Keratinocyte (primary cell): Measurements from ENCODE around the gene TPO.

ENCODE experiments used
- CTCF ChIP-seq, 3 experiments: IDR thresholded peaks in 1 of 3; conservative IDR thresholded peaks in 1 of 3; optimal IDR thresholded peaks in 1 of 3; 2 replicates in 2 of 3; 3 replicates in 1 of 3; pipeline versions ENCODE3 to v1.5.1; 2011; ENCODE audit warnings: low read length in 3 of 3, mild to moderate bottlenecking in 3 of 3, moderate library complexity in 2 of 3, control low read depth in 1 of 3, inconsistent platforms in 1 of 3; ENCODE audit not compliant: insufficient read depth in 2 of 3; ENCODE audit errors: extremely low read depth in 1 of 3
- EZH2 ChIP-seq: IDR thresholded peaks from one replicate; pipeline ENCODE4 v1.6.1; 2012; ENCODE audit warnings: inconsistent platforms, mild to moderate bottlenecking, low read length, moderate library complexity

- TF ChIP-seq CTCF (optimal IDR thresholded peaks at IDR 0.05 in 1 of 3, IDR thresholded peaks at IDR 0.05 in 1 of 3, conservative IDR thresholded peaks at IDR 0.05 in 1 of 3; ENCODE audit: extremely low read depth in 1 of 3, insufficient read depth in 2 of 3, low read length in 3 of 3) (no peak), EZH2 (no peak)
These were observed 45.7 kb upstream of the TPO start for GRCh38 chr2:1367601-1368000.
